NCI-H510A treated with DMSO at 0.1 percent for 48 hours (cell line): ENCODE data around the gene ACOXL.
A peak's percentile ranks its signal among the peaks of the same experiment; 100 is the strongest.

ENCODE experiments used
- DNase-seq: peaks from one replicate; lab custom pipeline; 2025; lab: John Stamatoyannopoulos, UW

The ACOXL gene

GRCh38 chr2:110858135-110858725 is 125.9 kb downstream of the ACOXL start:
- peak; percentile 44 for DNase-seq

GRCh38 chr2:110858993-110859701 is 126.8 kb downstream of the ACOXL start:
- DNase-seq, result peak; percentile 49

DNA sequence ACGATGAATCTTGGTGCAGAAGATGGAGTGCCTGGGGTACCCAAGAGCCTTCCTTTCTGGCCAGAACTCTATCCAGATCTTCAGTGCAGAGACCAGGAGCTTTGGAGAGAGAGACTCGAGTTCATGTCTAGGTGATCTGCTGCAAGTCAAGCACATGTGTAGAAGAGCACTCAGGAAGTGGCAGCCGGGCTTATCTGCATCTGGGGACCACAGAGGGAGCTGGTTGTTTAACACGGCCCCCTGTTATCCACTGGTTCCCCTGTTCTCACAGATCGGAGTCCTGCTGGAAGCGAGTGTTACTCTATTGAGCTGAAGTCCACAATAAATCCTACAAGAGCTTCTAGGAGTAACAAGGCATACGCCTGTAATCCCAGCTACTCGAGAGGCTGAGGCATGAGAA is 128.3 kb downstream of the ACOXL start:
- DNase-seq, result no peak

- no peak for DNase-seq
Measured at GRCh38 chr2:110861616-110862260, 129.4 kb downstream of the ACOXL start.

DNA sequence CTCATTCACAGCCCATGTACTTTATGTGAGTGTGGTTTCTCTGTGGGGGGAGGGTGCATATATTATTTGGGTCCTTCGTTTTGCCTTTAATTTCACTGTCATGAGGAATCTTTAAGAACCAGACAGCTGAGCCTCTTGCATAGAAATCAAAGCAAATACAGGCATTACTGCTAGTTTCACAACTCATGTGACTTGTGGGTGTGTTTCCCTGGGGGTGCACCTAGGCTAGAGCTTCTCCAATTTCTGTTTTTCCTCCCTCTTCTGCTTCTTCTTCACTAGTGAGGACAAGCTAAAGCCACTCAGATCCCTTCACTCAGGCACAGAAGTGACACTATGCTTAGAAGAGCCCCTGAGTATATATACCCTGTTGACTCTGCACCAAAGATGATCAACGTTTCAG is 131.4 kb downstream of the ACOXL start:
- DNase-seq, result no peak

DNA sequence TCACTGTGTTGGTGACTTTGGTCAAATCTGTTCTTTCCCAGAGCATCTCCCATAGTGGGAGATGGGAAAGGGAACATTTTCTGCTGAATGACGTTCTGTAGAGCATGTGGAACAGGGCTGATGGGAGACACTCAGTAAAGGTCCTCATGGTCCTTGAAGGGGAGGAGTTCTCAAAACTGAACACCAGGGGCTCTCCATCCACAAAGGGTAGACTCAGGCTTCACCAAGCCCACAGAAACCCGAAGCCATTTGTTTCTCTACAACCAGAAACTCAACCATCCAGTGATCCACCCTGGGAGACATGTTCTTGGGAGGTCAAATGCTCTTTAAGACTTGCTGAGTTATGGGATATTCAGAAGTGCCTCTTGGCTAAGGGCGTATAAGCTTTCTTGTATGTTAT is 131.8 kb downstream of the ACOXL start:
- DNase-seq, result no peak

- no peak for DNase-seq
Measured at GRCh38 chr2:110864731-110865130, 132.4 kb downstream of the ACOXL start.

GRCh38 chr2:110865188-110865587 is 132.8 kb downstream of the ACOXL start:
- DNase-seq, result no peak

DNA sequence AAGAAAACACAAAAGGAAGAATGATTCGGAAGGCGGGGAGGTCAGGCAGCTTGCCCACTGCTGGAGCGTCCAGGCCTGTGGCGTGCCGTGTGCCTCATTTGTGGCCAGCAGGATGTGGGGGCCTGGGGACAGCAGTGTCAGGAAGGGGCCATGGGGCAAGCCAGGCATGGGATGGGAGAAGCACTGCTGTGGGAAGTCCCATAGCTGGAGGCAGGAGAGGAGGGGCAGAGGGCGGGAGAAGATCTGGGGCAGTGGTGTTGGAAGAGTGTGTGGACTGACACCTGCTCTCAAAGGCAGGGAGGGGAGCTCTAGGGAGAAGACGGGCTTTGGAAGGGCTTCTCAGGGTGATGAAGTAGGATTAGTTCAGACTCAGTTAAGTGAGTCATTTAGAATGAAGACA is 133.7 kb downstream of the ACOXL start:
- no peak for DNase-seq

- no peak for DNase-seq
Measured at GRCh38 chr2:110866466-110866865, 134.1 kb downstream of the ACOXL start.

GRCh38 chr2:110867078-110867477 is 134.7 kb downstream of the ACOXL start:
- DNase-seq, result no peak

- DNase-seq, result no peak
Measured at GRCh38 chr2:110868971-110869370, 136.6 kb downstream of the ACOXL start.

GRCh38 chr2:110869472-110870446 is 137.4 kb downstream of the ACOXL start:
- no peak for DNase-seq

GRCh38 chr2:110870545-110870944 is 138.2 kb downstream of the ACOXL start:
- no peak for DNase-seq

- DNase-seq, result no peak
Measured at GRCh38 chr2:110871637-110872036, 139.3 kb downstream of the ACOXL start.

DNA sequence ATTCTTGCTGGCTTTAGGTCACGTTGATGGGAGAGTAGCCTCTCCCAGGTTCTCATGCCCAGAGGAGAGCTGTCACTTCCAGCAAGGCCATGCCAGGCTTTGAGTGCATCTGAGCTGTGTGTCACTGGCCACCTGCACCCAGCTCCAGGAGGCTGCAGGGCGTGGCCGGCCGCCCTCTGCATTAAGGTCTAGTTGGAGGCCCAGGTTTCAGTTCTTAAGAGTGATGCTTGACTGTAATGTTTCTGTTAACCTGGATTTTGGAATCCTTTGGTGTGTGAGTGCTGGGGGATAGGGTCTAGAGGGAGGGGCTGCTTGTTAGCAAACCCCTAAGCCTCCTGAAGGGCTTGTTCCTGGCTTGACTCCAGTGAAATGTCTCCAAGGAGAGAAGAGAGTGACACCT is 140.1 kb downstream of the ACOXL start:
- DNase-seq, result peak; percentile 24

GRCh38 chr2:110873056-110873502 is 140.7 kb downstream of the ACOXL start:
- DNase-seq, result peak; percentile 43

DNA sequence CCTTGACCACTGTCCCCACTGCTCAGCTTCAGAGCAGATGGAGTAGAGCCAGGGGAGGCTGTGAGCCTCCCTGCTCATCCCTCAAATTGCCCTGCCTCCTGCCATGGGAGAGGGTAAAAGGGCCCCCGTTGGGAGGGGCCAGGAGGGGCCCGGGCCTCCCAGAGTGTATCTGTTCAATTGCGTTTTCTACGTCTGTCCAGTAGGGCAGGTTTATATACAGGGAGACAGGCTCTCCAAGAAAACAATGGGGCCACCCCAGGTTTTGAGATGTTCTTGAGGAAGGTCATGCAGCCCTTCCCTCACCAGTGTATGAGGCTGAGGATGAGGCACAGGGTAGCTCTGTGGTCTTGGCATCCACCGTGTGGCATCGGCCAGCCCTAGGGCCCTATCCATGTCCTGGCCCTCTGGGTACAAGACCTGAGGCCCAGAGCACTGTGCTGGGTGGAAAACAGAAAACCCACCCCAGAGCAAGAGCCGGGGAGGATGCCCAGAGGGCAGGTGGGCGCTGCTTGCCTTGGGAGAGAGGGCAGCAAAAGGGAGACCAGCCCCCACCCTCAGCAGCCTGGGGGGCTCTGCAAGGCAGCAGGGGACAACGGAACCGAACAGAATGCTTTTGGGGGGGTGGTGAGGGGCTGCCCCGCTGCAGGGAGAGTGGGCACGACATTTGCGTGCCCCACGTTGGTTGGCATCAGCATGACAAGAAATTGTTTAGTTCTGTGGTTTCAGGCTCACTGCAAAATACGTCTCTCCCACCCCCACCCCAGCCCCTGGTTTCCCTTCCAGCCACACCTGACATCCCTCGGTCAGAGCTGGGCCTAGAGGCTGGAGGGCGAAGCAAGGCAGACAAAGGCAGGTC is 141.5 kb downstream of the ACOXL start:
- DNase-seq, result no peak

DNA sequence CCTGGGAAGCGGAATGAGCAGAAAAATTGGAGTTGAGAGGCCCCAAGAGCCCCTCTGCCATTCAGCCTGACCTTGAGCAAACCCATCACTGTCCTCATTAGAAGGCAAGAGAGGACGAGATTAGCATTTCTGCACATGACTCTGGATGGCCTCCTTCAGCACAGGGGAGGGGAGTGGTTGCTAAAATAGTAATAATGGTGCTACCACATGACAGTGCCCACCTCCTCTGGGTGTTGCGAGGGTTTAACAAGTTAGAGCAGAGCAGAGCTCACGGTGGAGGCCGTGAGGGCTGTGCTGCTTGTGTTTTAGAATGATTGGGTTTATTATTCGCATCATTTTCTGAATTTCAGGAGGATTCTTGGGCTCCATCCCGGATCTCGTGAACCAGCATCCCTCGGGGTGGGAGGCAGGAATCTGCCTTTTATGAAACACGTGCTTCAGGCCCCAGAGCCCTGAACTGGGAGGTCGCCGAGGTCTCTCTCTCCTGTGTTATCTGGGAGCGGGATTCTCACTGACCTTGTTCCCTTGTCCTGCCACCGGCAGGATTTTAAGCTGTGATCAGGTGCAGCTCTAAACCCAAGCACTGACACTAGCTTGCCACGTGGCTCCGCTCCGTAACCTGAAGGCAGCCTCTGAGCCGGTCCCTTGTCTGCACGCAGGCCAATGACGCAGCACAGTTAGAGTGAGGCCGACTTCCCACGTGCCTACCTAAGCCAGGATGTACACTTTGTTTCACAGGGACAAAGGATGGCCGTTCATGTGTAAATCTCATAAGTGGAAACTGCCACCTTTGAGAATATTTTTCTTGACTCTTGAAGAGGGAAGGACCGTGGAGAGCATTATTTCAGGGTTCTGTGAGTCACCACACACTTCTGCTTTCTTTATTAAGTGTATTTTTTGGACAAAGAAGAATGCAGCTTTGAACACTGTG is 142.3 kb downstream of the ACOXL start:
- no peak for DNase-seq

DNA sequence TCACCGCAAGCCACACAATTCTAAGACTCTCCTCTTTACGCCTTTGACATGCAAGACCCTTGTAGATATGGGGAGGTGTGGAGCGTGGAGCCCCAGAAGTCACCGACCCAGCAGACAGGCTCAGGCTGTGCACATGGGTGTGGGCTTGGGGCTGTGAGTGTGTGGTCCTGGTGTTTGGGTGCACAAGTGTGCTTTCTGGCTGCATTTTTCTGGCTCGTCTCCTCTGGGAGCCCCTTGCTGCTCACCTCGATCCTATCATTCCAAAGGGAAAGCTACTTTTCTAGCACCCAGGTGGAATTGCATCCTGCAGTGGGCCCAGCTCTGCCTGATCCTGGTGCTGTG is 143.0 kb downstream of the ACOXL start:
- DNase-seq, result no peak
